DND-41 (cell line): ENCODE data around the gene PCDHGB5.
"Not testable (repeated sequence)": the region's sequence is repeated elsewhere in the genome, so short reads cannot be mapped to it uniquely, and the experiment has no call there.

Source experiments
- CTCF ChIP-seq: IDR thresholded peaks from 2 replicates; pipeline ENCODE4 v1.5.1; 2012; ENCODE audit warnings: borderline replicate concordance, low read length, moderate library complexity, mild to moderate bottlenecking; ENCODE audit not compliant: poor library complexity, severe bottlenecking; ENCODE audit errors: extremely low read depth
- EZH2 ChIP-seq: IDR thresholded peaks from 3 replicates; pipeline ENCODE4 v1.6.1; 2012; ENCODE audit warnings: borderline replicate concordance, low read depth, mild to moderate bottlenecking, moderate library complexity, low read length, inconsistent platforms; ENCODE audit not compliant: severe bottlenecking

GRCh38 chr5:141414548-141415274, 17.0 kb downstream of the PCDHGB5 start:
- TF ChIP-seq CTCF, EZH2: not testable (repeated sequence)
